Hematopoietic multipotent progenitor cell treated with erythropoietin and hydrocortisone succinate and interleukin-3 and kit ligand, for 4 days (in vitro differentiated cells): ENCODE measurements around the gene THAP3.
"Not testable (repeated sequence)": the region's sequence is repeated elsewhere in the genome, so short reads cannot be mapped to it uniquely, and the experiment has no call there.

Experiments used
- DNase-seq: peaks from one replicate; pipeline ENCODE4 v3.0.0-alpha.2; 2015

THAP3 gene

DNA sequence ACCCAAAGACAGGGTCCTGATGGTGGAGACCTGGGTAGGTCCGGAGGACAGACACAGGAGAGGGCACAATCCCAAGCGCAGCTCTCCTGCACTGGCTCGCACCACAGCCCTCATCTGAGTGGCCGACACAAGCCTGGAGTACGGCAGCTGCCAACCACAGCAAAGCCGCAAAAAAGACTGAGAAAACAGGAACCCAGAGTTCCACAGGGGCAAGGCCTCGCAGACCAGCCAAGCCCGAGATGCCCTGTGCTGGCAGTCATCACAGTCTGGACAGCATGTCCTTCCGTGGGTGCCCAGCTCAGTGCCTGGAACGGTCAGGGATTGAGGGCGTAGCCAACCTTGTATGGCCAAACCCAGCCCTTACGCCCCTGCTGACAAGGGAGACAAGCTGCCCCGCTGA is 33.4 kb upstream of the THAP3 start:
- DNase-seq, result peak; percentile 87

DNA sequence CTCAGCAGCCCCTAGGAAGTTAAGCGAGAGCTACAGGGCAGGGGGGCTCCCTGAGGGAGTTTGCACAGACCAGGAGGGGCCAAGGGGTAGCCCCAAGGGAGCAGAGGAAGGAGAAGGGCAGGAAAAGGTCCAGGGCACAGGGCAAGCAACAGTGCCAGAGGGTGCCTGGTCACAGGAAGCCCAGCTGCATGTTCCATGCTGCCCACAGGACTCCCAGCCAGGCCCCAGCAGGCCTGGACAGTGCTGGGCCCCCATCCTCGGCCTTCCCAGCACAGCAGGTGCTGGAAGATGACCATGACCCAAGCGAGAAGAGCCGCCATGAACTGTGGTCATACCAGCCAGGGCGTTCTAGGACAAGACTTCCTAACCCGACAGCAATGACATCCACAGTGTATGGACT is 33.0 kb upstream of the THAP3 start:
- DNase-seq, result no peak

DNA sequence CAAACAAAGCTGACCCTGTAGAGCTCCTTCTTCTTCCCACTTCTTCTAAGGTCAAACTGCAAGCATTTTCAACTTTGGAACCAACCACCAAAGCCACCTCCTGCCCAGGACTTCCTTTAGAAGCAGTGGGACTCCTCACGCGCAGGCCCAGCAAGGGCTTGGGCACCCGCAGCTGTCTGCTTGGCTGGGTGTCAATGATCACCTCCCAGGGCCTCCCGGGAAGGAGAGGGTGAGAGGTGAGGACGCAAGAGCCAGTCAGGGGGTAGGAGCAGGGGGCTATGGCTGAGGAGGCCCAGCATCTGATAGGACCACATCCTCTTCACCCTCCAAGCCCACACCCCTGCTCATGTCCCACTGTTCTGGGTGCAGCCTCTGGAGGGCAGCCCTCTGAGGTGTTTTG is 32.2 kb upstream of the THAP3 start:
- DNase-seq, result no peak

DNA sequence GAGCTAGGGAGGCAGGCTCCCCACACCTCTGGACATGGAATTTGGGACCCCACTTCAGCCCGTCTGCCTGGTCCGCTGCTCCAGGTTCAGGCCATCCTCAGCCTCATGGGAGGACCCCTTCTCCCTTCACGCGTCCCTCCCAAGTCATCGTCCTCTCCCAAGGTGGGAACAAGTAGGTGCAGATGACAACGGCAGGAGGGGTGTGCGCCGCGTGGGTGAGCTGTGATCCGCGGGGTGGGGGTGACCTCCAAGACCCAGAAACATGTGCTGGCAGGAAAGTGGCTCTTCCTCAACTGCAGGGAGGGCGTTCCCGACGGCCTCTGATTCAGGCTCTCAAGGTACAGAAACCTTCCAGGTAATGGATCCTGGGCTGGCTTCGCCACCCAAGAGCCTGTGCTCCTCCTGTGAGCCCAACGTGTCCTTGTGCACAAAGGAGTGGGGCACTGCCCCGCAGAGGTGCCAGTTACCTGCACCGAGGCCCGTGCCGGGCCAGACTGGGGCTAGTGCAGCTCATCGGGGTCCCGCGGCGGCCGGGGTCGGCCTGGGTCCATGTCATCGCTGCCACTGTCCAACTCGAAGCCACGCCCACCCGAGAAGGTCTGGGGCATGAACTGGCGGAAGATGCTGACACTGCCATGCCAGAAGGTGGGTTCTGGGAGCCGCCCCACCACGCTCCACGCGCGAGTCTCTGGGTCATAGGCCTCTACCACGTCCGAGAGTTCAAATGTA is 31.6 kb upstream of the THAP3 start:
- DNase-seq, result no peak

DNA sequence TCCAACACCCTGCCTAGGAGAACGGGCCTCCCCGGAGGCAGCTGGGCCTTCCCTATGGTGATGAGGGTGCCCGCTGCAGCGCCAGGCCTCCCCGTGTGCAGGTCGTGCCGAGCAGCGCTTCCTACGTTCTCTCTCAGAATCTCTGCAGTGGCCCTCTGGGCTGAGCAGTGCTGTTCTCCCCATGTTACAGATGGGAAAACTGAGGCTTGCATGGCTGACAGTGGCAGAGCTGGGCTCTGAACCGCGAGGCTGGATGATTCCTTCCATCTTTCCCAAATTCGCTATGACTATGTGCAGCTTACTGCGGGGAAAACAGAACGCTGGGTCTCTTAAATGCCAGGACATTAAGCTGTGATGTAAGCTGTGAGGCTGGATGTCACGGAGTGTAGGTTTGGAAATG is 30.9 kb upstream of the THAP3 start:
- DNase-seq, result no peak

DNA sequence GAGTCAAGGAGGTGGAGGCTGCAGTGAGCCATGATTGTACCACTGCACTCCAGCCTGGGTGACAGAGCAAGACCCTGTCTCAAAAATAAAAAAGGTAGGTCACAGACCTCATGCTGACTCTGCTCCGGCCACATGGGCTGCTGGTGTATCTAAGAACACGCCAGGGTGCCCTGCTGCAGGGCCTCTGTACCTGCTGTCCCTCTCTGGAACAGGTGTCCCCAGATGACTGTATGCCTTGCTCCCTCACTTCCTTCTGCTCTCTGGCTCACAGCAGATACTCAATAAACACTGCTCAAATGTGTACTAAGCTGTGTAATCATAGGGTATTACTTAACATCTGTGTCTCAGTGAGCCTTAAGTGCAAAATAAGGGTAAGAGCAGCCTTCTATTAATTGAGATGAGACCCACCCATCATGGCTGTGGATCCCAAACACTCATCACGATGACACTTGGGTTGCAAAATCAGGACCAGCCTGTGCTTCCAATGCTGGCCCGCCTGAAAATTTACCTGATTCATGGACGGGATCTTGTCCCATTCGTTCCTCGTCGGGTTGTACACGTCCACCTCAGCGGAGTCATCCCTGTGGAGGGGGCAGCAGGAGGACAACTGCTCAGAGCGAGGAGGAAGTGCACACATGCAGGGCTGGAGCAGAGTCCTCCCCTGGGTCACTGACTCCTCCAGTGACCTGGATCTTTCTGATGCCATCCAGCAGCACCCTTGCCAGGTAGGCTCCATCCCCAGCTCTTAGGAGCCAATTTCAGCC is 29.5 kb upstream of the THAP3 start:
- DNase-seq, result no peak

DNA sequence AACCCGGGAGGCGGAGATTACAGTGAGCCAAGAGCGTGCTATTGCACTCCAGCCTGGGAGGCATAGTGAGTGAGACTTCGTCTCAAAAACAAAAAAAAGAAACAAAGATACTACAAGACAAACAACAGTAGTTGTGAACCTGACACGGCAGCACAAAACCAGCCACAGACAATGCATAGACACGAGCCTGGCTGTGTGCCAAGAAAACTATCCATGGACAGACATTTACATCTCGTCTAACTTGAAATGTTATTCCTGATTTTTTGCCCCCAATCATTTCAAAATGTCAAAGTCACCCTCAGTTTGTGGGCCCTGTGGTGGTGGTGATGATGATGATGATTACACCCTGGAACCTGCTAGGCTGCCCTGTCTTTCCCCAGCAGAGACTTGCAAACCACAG is 28.3 kb upstream of the THAP3 start:
- DNase-seq, result no peak

DNA sequence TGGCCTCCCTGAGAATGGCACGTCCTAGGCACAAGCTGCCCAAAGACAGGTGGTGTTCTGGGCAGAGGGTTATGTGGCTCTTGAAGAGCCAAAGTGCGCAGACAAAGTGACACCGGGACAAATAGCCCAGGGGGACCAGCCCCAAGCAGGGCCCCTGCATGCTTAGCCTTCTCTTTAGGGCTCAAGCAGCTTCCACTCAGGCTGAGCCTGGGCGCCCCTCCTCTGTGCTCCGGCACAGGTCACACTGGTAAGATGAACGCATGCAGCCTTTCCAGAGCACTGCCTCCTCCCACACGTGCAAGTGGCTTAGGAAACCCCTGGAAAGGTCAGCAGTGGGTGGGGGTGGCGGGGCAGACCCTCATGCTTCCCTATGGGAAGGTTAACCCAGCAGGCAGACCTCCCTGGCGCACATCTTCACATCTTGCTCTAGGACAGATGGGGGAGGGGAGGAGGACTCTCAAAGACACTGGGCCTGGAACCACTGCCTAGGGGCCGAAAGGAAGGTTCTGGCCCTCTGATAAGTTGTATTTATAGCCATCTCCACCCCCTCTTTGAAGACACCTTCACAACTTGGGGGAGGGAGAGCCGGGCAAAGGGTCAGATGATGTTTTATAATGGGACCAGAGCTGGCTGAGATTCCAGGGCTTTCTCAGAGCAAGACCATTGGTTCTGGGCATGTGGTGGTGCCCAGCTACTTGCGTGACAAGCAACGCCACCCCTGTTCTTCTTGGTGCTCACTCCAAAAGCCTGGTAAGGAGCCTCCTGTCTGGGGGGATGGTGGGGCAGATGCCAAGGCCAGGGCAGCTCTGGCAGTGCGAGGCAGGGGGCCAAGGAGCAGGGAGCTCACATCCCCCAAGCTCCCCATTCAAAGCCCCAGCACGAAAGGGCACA is 27.5 kb upstream of the THAP3 start:
- no peak for DNase-seq

DNA sequence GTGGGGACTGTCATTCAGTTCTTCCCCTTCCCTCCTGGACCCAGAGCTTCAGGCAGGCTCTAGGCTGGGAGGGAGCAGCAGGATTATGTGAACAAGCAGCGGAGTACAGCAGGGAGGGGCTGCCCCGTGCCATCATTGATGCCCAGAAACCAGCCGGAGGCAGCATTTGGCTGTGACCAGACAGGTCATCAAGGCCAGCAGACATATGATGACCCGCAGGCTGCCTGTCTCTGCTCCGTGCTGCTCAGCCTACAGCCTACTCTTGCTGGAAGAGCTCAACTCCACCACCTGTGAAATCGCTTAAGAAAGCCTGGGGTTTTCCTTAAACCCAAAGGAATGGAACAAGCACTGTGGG is 26.9 kb upstream of the THAP3 start:
- DNase-seq, result no peak

DNA sequence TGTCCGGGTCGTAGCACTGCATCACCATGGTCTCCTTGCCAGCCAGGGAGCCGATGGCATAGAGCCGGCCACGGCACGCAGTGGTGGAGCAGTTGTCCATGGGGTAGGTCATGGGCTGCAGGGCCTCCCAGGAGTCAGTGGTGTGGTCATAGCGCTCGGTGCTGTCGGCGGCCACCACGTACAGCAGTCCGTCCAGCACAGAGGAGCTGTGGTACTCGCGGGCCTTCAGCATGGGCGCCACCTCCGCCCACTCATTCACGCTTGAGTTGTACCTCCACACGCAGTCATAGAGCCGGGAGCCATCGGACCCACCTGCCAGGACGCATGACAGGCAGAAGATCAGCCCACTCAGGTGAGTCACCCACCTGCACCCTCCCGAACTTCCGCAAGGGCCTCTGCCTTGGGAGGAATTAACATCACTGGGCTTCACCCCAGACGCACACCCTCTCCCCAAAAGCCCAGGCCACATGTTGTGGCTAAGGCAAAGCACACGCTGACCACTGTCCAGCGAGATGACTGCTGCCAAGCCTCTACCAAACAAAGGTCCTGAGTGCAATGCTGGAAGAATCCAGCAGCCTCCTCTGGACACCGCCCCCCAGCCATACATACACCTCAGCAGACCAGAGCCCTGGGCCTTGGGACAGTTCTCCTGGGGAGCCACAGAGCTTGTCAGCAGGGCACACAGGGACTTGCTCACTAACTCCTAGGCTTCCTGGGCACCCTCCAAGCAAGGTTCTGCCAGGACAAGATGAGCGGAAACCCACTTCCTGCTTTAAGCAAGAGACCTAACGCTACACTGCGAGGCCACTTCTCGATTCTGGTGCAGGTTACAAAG is 25.3 kb upstream of the THAP3 start:
- peak; percentile 86 for DNase-seq

DNA sequence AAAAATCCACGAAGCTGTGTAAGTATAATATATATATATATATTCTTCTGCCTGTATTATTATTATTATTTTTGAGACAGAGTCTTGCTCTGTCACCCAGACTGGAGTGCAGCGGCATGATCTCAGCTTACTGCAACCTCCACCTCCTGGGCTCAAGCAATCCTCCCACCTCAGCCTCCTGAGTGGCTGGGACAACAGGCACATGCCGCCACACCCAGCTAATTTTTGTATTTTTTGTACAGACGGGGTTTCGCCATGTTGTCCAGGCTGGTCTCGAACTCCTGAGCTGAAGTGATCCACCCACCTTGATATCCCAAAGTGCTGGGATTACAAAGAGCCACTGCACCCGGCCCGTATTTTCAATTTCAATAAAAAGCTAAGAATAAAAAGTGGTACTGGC is 24.7 kb upstream of the THAP3 start:
- DNase-seq, result not testable (repeated sequence)

DNA sequence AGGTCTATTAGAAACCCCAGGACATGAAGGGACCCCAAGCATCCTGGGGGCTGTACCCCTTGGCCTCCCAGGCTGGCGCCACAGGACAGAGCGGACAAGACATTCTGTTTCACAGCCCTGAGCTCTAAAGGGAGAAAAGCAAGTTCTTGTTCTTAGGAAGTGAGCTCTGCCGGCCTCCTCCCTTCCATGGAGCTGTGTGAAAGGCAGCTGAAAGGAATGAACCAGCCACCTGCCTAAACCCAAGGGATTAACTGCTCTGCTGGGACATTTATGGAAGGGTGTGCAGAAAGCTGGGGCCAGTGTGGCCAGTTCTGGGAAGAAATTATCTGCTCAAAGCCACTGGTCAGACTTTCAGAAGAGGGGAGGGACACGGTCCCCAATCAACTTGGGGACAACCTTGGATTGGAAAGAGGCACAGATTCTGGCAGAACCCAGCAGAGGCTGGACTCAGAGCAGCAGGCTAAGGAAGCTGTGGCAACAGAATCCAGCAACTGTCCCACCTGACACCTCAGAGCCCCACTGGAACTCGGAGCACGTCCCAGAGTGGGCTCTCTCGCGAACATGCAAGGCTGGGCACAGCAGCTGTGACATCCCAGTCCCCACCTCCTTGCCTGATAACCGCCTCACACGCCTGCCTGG is 24.1 kb upstream of the THAP3 start:
- DNase-seq, result no peak

DNA sequence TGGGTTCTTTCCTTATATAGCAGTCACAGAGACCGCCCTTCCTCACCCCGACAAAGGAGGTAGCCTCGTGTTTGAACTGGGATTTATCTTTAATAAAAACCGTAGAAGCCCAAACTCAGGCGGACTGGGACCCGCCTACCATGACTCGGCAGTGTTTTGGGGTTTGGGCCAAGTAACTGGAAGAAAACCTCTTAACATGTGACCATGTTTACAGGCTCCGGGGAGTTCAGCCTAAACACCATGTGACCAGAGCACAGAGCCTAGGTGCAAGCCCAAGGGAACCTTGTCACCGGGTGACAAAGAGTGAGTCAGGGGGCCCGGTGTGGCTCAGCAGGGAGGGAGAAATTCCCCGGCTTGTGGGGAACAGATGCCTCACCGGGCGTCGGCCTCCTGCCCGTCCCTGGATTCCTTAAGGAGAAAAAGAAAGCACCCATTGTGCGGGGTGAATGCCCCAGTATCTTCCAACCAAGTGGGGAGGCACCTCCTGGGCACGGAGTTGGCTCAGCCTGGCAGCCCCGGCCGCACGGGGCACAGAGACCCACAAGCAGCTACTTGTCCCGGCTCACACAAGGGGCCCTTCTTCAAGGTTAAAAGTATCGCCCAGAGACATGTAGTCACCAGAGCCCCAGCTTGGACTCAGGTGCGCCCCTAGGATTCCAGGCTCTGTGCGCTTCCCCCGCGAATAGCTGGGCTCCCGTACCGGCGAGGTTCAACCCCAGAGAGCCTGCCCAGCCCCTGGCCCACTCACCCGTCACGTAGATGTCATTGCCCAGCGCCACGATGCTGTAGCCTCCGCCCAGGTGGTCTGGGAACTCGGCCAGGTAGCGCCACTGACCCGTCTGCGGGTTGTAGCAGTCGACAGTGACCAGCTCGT is 23.4 kb upstream of the THAP3 start:
- peak; percentile 98 for DNase-seq

DNA sequence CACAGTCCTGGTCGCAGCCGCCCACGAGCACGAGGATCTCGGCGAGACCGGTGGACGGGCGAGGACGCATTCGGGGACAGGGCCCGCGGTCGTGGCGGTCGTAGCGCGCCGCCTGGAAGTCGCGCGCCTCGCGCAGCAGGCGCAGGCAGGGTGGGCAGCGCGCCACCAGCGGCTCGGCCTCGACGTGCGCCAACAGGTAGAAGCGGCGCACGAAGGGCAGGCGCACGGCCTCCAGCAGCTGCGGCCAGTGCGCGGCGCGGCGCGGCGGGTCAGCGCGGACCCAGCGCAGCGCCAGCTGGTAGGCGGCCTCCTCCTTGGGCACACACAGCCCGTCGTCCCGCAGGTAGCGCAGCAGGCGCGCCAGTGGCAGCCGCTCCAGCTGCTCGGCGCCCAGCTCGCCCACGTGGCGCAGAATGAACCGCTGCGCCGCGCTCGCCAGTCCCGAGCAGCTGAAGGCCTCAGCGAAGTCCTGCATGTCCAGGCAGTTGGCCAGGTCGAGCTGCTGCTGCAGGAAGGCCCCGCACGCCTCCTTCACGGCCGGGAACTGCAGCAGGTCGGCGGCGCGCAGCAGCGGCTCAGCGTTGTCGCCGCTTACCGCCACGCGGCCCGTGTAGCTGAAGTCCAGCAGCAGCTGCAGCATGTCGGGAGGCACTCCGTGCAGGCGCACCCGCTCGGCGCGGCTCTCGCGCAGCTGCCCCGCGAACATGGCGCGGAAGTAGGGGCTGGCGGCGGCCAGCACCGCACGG is 22.6 kb upstream of the THAP3 start:
- peak; percentile 58 for DNase-seq

DNA sequence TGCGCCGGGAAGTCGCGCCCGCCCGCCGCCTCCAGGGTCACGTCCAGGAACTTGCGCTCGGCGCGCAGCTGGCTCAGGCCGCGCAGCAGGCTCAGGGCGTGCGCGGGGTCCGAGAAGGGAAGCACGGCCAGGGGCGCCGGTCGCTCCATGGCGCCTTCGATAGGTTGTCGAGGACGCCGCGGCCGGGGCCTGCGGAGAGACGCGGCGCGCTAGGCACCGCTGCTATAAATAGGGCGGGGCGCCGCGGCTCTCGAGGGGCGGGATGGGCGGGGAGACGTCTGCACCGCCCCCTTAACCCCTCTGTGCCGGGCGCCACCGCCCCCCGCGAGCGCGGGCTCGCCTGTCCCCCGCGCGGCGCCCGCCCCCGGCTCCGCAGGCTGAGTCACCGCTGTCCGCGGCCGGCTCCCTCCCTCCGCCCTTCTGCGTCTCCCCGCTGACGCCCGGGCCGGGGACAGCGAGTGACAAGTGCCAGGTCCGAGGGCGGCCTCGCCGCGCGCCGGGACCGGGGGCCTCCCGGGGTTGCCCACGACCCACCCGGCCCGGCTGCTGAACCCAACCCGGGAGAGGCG is 21.9 kb upstream of the THAP3 start, which contains the start of gene KLHL21:
TSS of gene KLHL21 (minus strand) at position 201 of the 569 bp plus-strand sequence. CDS start at position 149, 52 bp downstream.
- peak; percentile 96 for DNase-seq

DNA sequence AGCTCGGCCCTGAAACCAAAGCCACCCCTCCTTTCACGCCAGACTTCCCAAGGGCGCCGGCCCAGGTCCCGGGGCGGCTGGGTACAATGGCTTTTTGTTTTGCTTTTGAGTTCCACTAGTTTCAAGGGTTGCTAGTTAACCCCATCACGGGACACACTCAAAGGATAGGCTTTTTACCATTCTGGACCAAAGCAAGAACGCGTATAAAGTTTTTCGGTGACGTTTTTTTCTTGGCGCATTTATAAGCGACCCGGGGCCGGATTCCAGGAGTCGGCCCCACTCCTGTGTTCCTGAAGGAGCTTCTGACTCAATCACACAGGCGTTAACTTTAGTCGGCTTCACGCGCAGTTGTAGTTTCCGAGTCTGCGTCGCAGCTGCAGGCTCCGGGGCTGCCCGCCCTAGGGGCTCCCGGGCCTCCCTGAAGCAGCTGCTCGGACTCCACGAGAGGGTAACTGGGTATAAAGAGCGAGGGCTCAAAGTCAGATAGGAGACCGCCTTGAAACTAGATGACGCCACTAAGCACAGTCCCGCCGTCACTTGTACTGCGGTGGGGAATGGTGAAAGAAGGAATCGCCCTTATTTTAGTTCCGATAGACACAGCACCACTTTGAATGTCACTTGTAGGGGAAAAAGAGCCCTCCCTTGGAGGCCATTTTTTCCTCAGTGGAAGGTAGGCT is 21.3 kb upstream of the THAP3 start:
- peak; percentile 85 for DNase-seq

DNA sequence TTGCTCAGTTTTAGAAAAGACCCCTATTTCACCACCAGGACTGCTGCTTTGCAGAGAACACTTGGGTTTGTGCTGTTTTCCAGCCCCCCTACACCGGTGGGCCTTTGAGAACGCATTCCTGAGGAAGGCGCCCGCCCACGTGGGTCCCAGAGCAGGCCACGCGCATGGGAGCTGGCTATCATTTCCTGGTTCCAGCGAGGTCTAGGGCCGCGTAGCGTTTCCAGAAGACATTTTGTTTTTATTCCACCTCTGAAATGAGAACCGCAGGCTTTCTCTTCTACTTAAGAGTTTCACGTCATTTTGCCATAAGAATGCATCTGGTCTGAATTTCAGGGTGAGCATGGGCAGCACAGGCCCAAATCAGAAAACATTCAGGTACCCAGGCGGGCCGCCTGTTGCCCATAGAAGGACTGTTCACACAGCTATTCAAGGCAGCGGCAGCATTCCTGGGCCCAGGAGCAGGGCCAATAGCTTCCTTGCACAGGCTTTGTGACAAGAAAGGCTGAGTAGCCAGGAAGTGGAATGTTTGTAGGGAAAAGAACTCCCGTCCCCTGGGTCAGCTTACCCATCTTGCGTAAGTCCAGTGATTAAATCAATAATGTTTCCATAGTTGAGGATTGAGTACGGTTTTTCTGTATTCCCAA is 20.6 kb upstream of the THAP3 start:
- no peak for DNase-seq

DNA sequence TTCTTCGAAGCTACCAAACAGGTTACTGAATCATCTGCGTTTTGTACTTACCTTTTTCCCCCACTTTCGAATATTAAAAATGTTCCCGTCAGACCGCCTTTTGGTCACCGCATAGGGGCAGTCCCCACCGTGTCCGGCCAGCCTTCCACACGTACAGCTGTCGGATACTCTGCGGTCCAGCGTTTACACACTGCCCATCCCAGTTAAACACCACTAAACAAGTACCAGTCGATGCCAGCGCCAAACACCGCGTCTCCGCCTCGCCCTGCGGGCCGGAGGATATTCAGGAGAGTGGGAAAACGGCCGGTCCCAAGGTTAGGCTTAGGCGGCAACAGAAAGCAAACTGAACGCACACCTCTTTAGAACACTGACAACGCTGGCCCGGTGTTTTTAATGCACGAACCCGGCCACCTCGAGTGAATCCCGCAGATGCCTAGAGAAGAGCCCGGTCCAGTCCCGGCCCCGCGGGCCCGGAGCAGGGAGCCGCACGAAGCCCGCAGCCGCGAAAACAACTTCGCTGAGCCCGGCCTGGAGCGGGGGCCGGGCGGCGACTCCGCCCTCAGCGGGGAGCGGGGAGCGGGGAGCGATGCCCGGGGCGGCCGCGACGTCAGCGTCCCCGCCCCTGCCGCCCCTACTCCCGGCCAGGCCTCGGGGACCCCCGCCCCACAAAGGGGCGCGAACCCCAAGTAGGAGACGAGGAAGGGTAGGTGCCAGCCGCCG is 11.9 kb upstream of the THAP3 start:
- no peak for DNase-seq
